ENCODE data around the gene CSNK1G3.

DNA sequence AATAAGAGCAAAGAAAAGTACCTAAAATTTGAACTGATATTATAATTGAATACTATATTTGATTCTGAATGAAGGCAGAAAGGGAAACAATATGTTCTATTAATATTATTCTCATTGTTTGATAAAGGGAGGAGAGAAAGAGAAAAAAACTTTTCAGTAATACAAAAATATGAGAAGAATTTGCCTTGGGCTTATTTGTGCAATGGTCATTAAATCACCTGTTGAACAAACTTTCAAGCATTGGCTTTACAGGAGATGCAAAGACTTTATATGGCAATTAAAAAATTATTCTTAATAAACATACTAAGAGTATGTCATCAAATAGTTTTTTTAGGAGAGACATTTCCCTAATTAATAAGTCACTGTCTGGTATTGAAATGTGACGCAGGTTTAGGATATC, 85.0 kb downstream of the CSNK1G3 start:
- TF ChIP-seq, protein P1, sequence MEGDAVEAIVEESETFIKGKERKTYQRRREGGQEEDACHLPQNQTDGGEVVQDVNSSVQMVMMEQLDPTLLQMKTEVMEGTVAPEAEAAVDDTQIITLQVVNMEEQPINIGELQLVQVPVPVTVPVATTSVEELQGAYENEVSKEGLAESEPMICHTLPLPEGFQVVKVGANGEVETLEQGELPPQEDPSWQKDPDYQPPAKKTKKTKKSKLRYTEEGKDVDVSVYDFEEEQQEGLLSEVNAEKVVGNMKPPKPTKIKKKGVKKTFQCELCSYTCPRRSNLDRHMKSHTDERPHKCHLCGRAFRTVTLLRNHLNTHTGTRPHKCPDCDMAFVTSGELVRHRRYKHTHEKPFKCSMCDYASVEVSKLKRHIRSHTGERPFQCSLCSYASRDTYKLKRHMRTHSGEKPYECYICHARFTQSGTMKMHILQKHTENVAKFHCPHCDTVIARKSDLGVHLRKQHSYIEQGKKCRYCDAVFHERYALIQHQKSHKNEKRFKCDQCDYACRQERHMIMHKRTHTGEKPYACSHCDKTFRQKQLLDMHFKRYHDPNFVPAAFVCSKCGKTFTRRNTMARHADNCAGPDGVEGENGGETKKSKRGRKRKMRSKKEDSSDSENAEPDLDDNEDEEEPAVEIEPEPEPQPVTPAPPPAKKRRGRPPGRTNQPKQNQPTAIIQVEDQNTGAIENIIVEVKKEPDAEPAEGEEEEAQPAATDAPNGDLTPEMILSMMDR (conservative IDR thresholded peaks at IDR 0.05 in 1 of 2, IDR thresholded peaks at IDR 0.05 in 1 of 2; ENCODE audit: low read depth in 1 of 2, low read length in 2 of 2): no peak
- TF ChIP-seq EZH2 (IDR thresholded peaks at IDR 0.05; ENCODE audit: low read length, missing control alignments): no peak

Measured in fibroblast of lung (primary cell).